ENCODE data around the gene TDRD12.

GRCh38 chr19:32819419-32820400, 100.1 kb downstream of the TDRD12 start:
- no peak for TF ChIP-seq EZH2phosphoT487 (IDR thresholded peaks at IDR 0.05; ENCODE audit: low read depth)
- TF ChIP-seq, protein P1, sequence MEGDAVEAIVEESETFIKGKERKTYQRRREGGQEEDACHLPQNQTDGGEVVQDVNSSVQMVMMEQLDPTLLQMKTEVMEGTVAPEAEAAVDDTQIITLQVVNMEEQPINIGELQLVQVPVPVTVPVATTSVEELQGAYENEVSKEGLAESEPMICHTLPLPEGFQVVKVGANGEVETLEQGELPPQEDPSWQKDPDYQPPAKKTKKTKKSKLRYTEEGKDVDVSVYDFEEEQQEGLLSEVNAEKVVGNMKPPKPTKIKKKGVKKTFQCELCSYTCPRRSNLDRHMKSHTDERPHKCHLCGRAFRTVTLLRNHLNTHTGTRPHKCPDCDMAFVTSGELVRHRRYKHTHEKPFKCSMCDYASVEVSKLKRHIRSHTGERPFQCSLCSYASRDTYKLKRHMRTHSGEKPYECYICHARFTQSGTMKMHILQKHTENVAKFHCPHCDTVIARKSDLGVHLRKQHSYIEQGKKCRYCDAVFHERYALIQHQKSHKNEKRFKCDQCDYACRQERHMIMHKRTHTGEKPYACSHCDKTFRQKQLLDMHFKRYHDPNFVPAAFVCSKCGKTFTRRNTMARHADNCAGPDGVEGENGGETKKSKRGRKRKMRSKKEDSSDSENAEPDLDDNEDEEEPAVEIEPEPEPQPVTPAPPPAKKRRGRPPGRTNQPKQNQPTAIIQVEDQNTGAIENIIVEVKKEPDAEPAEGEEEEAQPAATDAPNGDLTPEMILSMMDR (IDR thresholded peaks at IDR 0.05; ENCODE audit: low read depth, low read length), result no peak
